Tongue (tissue), 2 donors: ENCODE measurements around the gene WWP2. TPM values are rescaled to one million over a fixed set of nuclear protein-coding genes. Genes with fewer than 3 reads are reported as not detected.
A peak's percentile ranks its signal among the peaks of the same experiment; 100 is the strongest.

Source experiments
- DNase-seq: peaks from one replicate; pipeline ENCODE4 v3.0.0-alpha.2; 2015
- total RNA-seq: library from RNA; depleted of rRNA; stranded (reverse); fragments of >200 nt; gene quantifications from one replicate; pipeline ENCODE4 v1.2.3, GENCODE V29; 2014

The WWP2 gene
- total RNA-seq, 1 donor from 2014 or later: 32.1 TPM

- DNase-seq: peak; percentile 73
Observed at GRCh38 chr16:69927056-69927757, 165.1 kb downstream of the WWP2 start.

GRCh38 chr16:69928856-69929400, 166.8 kb downstream of the WWP2 start:
- no peak for DNase-seq

- no peak for DNase-seq
Observed at GRCh38 chr16:69929480-69929879, 167.3 kb downstream of the WWP2 start.

GRCh38 chr16:69930117-69930776, 168.1 kb downstream of the WWP2 start:
- DNase-seq: peak; percentile 83

- no peak for DNase-seq
Observed at GRCh38 chr16:69931631-69932030, 169.5 kb downstream of the WWP2 start.

GRCh38 chr16:69932228-69932627, 170.1 kb downstream of the WWP2 start:
- DNase-seq: no peak

- no peak for DNase-seq
Observed at GRCh38 chr16:69932691-69933392, 170.7 kb downstream of the WWP2 start.

GRCh38 chr16:69934044-69934443, 171.9 kb downstream of the WWP2 start:
- no peak for DNase-seq

- DNase-seq: no peak
Observed at GRCh38 chr16:69934751-69935150, 172.6 kb downstream of the WWP2 start.

GRCh38 chr16:69935278-69935711, 173.2 kb downstream of the WWP2 start:
- DNase-seq: peak; percentile 26

GRCh38 chr16:69935740-69936139, 173.6 kb downstream of the WWP2 start:
- DNase-seq: no peak

GRCh38 chr16:69936252-69936651, 174.1 kb downstream of the WWP2 start:
- DNase-seq: no peak

GRCh38 chr16:69936751-69937211, 174.6 kb downstream of the WWP2 start:
- DNase-seq: no peak

- DNase-seq: peak; percentile 30
Observed at GRCh38 chr16:69937465-69937951, 175.4 kb downstream of the WWP2 start.

GRCh38 chr16:69938981-69939820, 177.1 kb downstream of the WWP2 start:
- no peak for DNase-seq

- no peak for DNase-seq
Observed at GRCh38 chr16:69939821-69940585, 177.9 kb downstream of the WWP2 start.

GRCh38 chr16:69940676-69941075, 178.5 kb downstream of the WWP2 start:
- DNase-seq: no peak

GRCh38 chr16:69941251-69942098, 179.3 kb downstream of the WWP2 start:
- DNase-seq: no peak

GRCh38 chr16:69942099-69942491, 180.0 kb downstream of the WWP2 start:
- DNase-seq: no peak

- no peak for DNase-seq
Observed at GRCh38 chr16:69942627-69943170, 180.6 kb downstream of the WWP2 start.
